ENCODE results near the gene PARVA. TPM values are rescaled to one million over a fixed set of nuclear protein-coding genes. Genes with fewer than 3 reads are reported as not detected.

PARVA gene
- total and polyA plus RNA-seq, 2 of the 8 experiments (the other 6 are each of a cell fraction or from before 2014, with no cell fraction given) = 3.1 to 13.5 TPM

GRCh38 chr11:12472401-12473005 lies 95.1 kb downstream of the PARVA start (continued):
- no peak for TF ChIP-seq TAF1 (IDR thresholded peaks at IDR 0.05; ENCODE audit: low read depth, low read length)
- no peak for TF ChIP-seq TEAD4 (IDR thresholded peaks at IDR 0.05; ENCODE audit: low read depth, low read length)
- no peak for TF ChIP-seq ATF2 (IDR thresholded peaks at IDR 0.05; ENCODE audit: low read length)

All from H1 (cell line).